Occipital lobe (tissue), 2 donors: ENCODE measurements around the gene IPO13. TPM values are rescaled to one million over a fixed set of nuclear protein-coding genes. Genes with fewer than 3 reads are reported as not detected.

Experiments
- DNase-seq: peaks from one replicate; lab custom pipeline; 2025; lab: John Stamatoyannopoulos, UW
- total RNA-seq: library from RNA; depleted of rRNA; stranded (reverse); fragments of >200 nt; gene quantifications from one replicate; pipeline ENCODE4 v1.2.3, GENCODE V29; 2014

Gene IPO13
- total RNA-seq, 1 donor from 2014 or later: 13.7 TPM

DNA sequence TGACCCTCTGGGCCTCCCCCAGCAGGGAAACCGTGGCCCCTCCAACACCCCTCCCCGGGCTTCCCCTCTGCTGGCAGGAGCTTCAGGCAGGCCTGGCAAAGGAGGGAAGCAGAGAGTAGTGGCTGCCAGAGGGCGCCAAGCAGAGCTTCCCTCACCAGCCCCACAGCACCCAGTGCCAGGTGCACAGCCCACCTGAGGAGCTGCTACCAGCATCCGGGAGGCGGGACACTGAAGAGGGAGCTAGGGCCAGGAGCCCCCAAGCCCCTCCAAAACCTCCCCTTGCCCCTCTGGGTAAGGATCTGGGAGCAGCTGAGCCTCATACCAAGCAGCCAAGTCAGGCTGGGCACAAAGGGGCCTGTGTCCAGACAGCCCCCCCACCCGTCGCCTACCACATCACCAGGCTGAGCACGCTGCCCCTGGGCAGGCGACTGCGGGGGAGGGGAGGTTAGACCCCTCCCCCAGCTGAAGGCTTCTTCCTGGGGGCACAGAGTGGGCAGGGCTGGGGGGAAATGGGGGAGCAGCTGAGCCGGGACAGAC lies 64.3 kb downstream of the IPO13 start:
- peak; percentile 69 for DNase-seq

DNA sequence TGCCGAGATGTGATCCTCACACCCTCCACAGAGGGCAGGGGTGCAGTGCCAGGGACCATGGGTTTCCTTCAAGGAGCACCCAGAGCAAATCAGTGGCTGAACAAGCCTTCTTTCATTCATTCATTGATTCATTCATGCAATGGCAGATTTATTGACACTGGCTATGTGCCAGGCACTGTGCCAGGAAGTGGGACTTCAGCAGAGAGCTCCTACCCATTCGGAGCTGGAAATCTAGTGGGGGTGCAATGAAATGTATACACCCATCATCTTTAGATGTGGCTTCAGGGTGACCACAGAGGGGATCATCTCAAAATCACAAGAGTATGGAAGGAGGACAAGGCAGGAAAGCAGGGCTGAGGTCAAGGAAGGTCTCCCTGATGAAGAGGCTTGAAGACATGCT lies 65.7 kb downstream of the IPO13 start:
- no peak for DNase-seq

DNA sequence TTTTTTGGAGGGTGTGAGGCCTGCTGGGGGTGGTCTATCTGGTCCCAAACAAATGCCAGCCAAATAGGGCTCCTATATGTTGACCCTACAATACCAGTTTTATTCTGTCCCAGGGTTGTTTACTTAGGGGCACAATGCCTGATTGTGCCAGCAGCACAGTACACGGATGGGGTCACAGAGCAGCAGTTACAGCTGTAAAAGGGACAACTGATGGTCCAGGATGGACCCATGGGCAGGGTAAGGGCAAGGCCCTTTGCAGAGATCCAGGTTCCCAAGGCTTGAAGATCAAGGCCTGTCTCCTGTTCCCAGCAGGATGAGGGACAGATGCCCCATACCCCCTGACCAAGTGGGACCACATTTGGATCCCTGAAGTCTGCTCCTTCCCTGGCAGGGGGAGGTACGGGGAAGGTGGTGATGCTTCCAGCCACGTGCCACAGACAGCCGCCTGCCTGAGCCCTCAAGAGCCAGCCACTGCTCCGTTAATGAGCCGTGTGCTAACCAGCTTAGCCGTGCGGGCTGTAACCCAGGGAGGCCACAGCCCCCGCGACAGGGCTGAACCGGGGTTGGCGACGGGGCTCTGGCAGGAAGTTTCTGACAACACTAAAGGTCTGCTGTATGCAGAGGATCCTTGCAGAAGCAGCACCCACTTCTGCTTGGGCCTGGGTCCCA lies 66.3 kb downstream of the IPO13 start:
- no peak for DNase-seq

DNA sequence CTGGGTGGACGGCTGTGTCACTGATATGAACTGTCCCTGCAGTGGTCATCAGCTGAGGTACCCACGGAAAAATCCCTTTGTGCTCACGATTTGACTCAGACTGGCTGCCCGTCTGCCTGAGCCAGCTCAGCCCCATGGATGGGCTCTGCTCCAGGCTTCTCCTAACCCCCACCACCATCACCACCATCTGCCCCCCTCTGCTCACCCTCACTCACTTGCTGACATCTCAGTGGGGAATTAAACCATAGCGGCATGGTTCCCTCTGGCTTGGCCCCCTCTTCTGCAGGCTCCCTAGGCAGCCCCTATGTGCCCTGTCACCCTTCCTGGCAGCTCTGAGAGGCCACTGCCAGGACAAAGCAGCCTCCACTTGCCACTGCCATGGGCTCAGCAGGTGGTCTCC lies 67.2 kb downstream of the IPO13 start:
- DNase-seq: no peak

DNA sequence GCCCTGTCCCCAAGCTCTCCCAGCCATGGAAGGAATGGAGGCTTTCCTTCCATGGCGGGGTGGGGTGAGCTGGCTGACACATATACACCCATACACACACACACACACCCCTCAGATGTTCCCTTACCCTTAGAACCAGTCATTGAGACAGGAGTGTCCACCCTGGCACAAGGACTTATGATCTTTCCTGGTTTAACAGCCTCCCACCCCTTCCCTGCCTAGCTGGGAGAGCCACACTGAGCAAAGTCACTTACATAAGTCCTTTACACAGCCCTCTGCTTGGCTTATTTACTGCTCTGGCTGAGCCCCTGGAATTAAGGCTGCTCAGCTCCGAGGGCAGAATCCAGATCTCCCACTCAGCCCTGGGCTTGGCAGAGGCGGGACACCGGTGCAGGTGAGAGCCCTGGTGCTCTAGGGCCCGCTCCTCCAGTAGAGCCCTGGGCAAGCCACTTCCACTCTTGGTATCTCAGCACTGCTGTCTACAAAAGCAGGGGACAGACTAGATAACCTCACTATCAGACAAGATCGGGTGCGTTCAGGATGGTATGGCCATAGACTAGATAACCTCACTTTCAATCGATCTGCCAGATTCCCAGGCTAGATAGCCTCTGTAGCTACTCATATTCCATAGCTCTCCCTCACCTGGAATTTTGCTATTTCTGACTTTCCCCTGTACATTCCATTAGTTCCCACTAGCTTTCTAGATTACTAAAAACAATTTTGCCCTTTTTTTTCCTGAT lies 67.8 kb downstream of the IPO13 start:
- no peak for DNase-seq

DNA sequence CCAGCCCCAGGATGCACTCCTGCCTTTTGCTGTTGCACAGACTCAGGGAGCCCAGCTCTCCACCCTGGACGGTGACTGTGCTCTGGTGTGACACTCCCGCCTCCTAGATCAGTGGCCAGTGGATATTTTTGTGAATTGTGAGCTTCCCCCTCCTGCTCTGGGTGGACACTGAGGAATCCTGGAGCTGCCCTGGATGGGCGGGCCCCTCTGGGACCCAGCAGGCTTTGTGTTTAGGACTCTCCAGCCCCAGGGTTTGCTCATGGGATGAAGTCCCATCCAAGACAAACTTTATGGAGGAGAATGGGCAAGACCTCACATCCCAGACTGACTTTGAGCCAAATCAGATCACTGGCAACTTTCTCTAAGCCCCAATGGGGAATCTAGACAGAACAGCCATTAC lies 68.5 kb downstream of the IPO13 start:
- DNase-seq: no peak

DNA sequence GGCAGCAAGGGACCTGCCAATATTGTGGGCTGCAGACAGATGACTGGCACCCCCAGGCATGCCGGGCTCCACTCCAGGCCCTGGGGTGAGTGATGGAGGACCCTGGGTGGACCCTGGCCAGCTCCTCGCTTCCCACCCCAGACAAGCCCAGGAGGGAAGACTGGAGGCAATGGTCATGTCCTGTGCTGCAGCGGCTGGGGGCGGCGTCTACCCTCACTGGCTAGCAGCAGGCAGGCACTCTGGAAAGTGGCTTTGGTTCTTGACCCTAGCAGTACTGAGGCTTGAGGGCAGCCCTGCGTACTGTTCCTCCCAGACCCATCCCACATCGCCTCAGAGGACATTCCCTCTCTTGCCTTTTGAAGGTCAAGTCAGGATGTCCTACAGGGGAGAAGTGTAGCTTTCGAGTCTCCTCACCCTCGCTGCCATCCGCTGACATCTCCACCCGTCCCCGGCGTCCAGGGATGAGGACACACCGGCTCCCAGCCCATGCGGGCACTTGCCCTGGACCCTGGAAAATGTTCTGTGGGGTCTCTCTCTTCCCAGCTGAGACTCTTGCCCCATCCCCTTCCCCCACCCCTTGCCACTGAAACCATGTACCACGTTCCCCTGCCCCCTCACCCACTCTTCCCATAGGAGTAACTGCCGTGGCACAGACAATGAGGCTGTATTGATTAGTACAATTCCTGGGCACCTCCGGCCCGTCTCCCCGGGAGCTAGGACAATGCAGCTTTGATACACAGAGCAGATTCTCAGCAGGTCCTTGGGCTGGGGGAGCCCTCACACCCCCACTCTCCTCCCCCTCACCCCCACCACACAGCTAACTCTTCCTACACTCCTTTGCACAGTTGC lies 69.5 kb downstream of the IPO13 start:
- no peak for DNase-seq

DNA sequence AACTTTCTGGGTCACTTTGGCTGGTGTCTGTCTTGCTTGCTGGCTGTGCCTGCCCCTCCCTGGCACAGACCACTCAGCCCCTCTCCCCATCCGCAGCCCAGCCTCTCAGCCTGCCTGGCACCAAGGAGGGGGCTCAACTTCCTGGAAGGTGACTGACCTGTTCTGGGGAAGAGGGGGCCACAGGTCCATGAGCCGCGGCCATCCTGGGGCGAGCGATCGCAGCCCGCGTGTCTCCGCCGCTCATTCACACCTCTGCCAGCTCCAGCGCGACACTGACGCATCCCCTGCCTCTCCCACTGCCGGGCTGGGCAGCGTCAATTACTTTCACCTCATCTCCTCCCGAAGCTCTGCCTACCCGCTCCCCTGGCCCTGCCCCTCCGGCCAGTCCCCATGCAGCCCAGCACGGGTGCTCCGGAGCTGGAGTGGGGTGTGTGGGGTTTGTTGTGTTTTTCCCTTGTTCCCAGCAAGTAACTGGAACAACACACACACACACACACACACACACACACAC lies 70.2 kb downstream of the IPO13 start:
- DNase-seq: no peak

Other genes with a start within 250 kb of the IPO13 start
- gene ST3GAL3, start 239.4 kb upstream of the IPO13 start, total RNA-seq: 25.7 TPM
- 0.62 TPM for gene ARTN, start 13.1 kb upstream of the IPO13 start, total RNA-seq
- gene DPH2, start 23.1 kb downstream of the IPO13 start, total RNA-seq: 15.9 TPM
- 183 TPM for gene ATP6V0B, start 28.0 kb downstream of the IPO13 start, total RNA-seq
- 93.9 TPM for gene B4GALT2, start 32.3 kb downstream of the IPO13 start, total RNA-seq
- 7.2 TPM for gene CCDC24, start 44.6 kb downstream of the IPO13 start, total RNA-seq
- 3.0 TPM for gene SLC6A9, start 84.5 kb downstream of the IPO13 start, total RNA-seq
- gene KLF17, start 171.9 kb downstream of the IPO13 start, total RNA-seq: 0.31 TPM
- gene KLF18, start 194.7 kb downstream of the IPO13 start, total RNA-seq: not detected